ENCODE data around the gene BDKRB2. TPM values are rescaled to one million over a fixed set of nuclear protein-coding genes. Genes with fewer than 3 reads are reported as not detected.

Gene BDKRB2
- polyA plus RNA-seq, 1 donor from 2014 or later, result not detected

DNA sequence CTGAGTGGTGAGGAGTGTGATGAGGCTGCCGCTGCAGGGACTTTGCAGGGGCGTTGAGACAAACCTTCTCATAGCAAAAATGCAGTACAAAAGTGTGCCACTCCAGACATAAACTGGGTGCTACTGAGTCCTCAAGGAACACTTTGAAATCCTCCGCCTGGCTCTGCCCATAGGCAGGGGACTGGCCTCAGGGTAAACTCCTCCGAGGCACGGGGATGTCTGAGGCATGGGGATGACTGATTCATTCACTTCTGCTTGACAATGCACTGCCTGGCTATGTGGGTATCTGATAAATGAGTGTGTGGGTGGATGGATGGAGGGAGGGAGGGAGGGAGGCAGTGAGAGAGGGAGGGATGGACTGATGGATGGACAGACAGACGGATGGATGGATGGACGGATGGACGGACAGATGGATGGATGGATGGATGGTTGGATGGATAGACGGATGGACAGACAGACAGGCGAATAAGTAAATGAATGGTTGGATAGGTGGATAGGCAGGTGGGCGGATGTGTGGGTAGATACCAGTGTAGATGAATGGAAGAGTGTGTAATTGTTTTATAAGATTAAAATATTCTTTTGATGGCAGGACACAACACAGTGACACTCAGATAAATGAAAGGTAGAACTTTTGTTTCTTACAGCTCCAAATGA is 2.1 kb upstream of the BDKRB2 start:
- H3K36me3 Mint-ChIP-seq, result no peaks in the 10 kb centered on the region
- no peak overlapping the region for H3K27ac Mint-ChIP-seq
- H3K27me3 Mint-ChIP-seq, result peaks cover 18% of the 10 kb centered on the region
- no peak overlapping the region for H3K4me3 Mint-ChIP-seq
- peaks cover 0 to 11% (median 6%) of the 10 kb centered on the region in 3 donors for H3K4me1 Mint-ChIP-seq
- H3K9me3 Mint-ChIP-seq, result peaks cover 0 to 3% (median 0%) of the 10 kb centered on the region in 3 donors

DNA sequence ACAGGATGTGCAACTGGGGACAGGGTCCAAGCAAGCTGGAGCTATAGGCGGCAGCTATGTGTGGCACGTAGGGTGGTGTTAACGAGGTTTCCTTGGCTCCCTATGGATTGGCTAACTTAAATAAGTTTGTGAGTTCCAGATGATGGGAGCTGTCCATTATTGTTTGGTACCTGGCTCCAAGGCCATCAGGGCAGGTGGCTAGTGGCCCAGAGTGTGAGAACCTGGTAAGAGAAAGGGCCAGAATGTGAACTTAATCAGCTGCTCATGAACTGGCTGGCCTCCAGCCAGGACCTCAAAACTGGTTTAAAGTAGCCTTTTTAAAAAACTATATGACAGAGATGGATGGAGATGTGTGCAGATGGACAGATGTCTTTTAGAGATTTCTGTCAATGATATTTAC is 1.5 kb upstream of the BDKRB2 start:
- no peak overlapping the region for H3K27ac Mint-ChIP-seq
- no peak overlapping the region for H3K4me3 Mint-ChIP-seq
- H3K27me3 Mint-ChIP-seq, result peaks cover 18% of the 10 kb centered on the region
- H3K9me3 Mint-ChIP-seq, result peaks cover 0 to 4% (median 0%) of the 10 kb centered on the region in 3 donors
- H3K36me3 Mint-ChIP-seq, result no peaks in the 10 kb centered on the region
- H3K4me1 Mint-ChIP-seq, result peaks cover 0 to 11% (median 6%) of the 10 kb centered on the region in 3 donors

DNA sequence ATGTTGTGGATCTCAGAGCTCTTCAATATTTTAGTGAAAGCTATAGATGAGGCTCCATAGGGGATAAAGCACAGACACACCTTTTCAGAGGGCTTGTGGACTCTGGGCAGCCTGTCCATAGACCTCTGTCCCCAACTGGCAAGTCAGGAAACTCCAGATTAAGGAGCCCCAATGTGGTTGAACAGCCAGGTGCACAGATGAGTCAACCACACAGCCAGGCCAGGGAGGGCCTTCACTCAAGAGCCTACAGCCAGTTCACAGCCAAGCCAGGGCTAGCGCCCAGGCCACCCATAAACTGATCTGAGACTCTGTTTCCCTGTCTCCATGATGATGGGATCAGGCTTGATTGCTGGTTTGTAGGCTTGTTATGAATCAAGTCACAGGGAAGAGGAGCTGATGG is 1.0 kb upstream of the BDKRB2 start:
- Mint-ChIP-seq H3K36me3 (no peaks in the 10 kb centered on the region), H3K27me3 (peaks cover 16% of the 10 kb centered on the region), H3K9me3 (peaks cover 0 to 4% (median 0%) of the 10 kb centered on the region in 3 donors), H3K27ac (no peak overlapping the region), H3K4me1 (peaks cover 0 to 8% (median 4%) of the 10 kb centered on the region in 3 donors), H3K4me3 (no peak overlapping the region)

DNA sequence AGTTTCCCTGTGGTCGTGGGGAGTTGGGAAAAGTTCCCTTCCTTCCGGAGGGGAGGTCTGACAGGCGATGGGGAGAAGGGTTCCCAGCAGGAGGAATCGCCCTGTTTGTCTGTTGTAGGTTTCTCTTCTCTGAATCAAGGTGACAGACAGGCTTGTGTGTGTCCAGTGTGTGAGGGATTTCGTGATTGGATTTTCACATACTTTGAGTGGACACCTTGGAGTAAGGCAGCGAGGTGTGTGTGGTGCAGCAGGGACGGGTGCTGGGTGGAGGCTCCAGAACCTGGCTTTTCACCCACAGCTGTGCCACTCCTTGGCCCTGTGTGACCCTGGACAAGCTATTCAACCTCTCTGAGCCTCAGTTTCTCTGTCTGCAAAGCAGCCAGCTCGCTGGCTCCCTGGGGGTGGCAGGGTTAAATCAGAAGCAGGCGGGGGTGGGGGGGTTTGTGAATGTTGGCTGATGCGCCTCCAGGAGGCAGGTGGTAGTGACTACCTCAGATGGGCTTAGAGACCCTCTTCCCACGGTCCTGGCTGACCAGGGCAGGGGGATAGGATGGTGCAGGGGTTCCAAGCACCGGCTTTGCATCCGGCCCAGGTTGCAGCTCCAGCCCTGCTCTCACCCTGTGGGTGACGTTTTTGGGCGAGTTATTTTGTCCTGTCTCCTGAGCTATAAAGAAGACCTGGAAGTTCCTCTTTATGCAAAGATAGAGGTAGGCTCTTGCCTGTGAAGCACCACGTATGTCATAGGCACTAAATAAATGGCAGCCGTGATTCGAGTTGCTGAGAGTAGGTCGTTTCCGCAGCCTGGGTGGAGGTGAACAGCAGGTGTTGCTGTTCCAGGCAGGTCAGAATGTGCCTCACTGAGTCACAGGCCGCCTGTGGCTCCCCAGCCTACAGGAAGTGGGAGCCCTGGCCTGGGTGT is 679 bp downstream of the BDKRB2 start:
- Mint-ChIP-seq H3K27me3 (peaks cover 16% of the 10 kb centered on the region), H3K9me3 (peaks cover 0 to 4% (median 0%) of the 10 kb centered on the region in 3 donors), H3K4me3 (peak overlapping the region in 1 of 4 donors; percentile 28), H3K4me1 (peaks cover 0 to 5% (median 4%) of the 10 kb centered on the region in 3 donors), H3K27ac (no peak overlapping the region), H3K36me3 (peaks cover 1% of the 10 kb centered on the region)

DNA sequence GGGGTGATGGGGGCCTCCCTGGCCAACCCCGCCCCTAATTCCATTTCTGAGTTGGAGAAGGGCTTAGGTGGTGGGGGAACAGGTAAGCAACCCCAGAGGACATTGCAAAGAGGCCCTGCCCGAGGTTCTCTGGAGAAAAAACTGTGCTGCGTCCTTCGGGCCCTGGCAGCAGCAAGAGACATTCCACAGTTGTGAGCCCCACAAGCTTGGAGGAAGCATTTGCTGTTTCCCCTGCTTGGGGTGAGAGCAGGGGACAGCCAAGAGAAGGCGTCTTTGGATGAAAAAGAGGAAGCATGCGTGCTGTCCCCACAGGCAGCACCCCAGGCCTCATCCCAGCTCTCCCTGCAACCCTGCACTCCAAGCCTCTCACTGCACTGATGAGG is 1.3 kb downstream of the BDKRB2 start:
- Mint-ChIP-seq H3K27me3 (peaks cover 16% of the 10 kb centered on the region), H3K4me3 (no peak overlapping the region), H3K4me1 (peaks cover 0 to 5% (median 4%) of the 10 kb centered on the region in 3 donors), H3K27ac (no peak overlapping the region), H3K36me3 (peaks cover 1% of the 10 kb centered on the region), H3K9me3 (peaks cover 0 to 4% (median 0%) of the 10 kb centered on the region in 3 donors)

DNA sequence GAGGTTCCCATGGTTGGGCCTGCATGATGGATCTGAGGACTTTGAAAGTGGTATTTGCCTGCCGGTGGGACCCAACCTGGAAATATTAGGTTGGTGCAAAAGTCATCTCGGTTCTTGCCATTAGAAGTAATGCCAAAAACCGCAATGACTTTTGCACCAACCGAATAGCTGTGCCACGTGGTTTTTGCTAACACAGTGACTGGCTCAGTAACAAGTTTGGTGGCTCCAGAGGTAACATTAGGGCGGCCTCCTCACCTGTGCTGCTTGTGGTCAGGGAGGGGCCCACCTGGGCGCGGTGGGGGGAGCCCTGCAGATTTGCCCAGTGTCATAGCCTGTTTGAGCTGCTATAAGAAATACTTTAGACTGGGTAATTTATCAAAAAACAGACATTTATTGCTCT is 1.8 kb downstream of the BDKRB2 start:
- Mint-ChIP-seq H3K4me3 (no peak overlapping the region), H3K27ac (no peak overlapping the region), H3K36me3 (peaks cover 1% of the 10 kb centered on the region), H3K4me1 (peaks cover 0 to 5% (median 4%) of the 10 kb centered on the region in 3 donors), H3K9me3 (peaks cover 0 to 4% (median 0%) of the 10 kb centered on the region in 3 donors), H3K27me3 (peaks cover 16% of the 10 kb centered on the region)

DNA sequence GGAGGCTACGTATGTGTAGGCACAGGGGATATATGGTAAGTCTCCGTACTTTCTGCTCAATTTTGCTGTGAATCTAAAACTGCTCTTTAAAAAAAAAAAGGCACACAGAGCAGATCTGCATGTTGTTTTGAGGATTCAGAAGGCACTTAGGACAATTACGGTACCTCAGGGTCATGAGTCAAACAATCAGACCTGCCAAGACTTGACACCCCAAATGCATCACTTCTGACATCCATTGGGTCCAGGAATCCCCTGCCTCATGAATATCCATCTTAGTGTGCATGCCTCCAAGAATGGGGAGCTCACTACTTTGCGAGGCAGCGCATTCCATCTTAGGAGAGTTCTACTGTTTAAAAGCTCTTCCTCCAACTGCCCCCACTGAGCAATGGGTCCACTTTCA is 3.0 kb downstream of the BDKRB2 start:
- H3K27me3 Mint-ChIP-seq, result peaks cover 16% of the 10 kb centered on the region
- peaks cover 0 to 5% (median 1%) of the 10 kb centered on the region in 3 donors for H3K4me1 Mint-ChIP-seq
- no peak overlapping the region for H3K27ac Mint-ChIP-seq

DNA sequence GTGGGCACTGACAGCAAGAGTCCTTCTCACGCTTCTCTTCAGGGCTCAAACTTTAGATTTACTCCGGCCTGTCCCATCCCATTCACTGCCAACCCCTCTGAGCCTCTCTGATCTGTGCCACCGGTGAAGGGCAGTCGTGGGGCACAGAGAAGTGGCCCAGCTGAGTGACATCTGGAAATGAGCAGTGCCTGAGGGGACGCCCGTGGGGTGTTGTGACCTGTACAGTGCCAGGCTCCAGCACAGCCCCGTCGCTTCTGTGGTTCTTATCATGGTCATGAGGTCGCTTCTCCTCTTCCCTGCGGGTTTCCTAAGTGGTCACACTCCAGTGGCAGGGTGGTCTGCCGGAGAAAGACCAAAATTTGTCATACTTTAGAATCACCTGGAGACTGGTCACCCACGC is 4.1 kb downstream of the BDKRB2 start:
- H3K9me3 Mint-ChIP-seq, result peaks cover 0 to 4% (median 2%) of the 10 kb centered on the region in 3 donors
- no peak overlapping the region for H3K4me3 Mint-ChIP-seq
- H3K27me3 Mint-ChIP-seq, result peaks cover 11% of the 10 kb centered on the region
- H3K4me1 Mint-ChIP-seq, result peaks cover 0 to 5% (median 1%) of the 10 kb centered on the region in 3 donors
- no peak overlapping the region for H3K27ac Mint-ChIP-seq
- H3K36me3 Mint-ChIP-seq, result peaks cover 1% of the 10 kb centered on the region

More for the DNA sequence above, 3.0 kb downstream of the BDKRB2 start:
- H3K36me3 Mint-ChIP-seq, result peaks cover 1% of the 10 kb centered on the region
- H3K9me3 Mint-ChIP-seq, result peaks cover 0 to 4% (median 2%) of the 10 kb centered on the region in 3 donors
- no peak overlapping the region for H3K4me3 Mint-ChIP-seq

DNA sequence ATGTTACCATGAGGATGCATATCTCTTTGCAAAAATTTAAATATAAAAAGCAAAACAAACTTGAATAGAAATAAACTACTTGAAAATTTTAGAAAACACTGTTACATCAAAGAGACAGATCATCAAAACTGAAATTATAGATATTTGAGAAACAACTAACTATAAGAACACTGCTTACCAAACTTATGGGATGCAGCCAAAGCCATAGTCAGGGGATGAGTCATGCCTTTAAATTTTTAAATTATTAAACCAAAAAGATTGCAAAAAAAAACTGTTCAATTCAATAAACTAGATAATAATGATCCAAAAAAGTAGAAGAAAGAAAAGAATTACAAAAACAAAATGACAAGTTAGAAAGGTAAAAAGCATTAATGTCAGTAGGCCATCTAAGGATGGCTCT is 7.5 kb downstream of the BDKRB2 start:
- Mint-ChIP-seq H3K27ac (no peak overlapping the region), H3K9me3 (peaks cover 0 to 4% (median 2%) of the 10 kb centered on the region in 3 donors), H3K36me3 (peaks cover 1% of the 10 kb centered on the region), H3K27me3 (peaks cover 2% of the 10 kb centered on the region), H3K4me1 (peaks cover 0 to 1% (median 0%) of the 10 kb centered on the region in 3 donors), H3K4me3 (no peak overlapping the region)

DNA sequence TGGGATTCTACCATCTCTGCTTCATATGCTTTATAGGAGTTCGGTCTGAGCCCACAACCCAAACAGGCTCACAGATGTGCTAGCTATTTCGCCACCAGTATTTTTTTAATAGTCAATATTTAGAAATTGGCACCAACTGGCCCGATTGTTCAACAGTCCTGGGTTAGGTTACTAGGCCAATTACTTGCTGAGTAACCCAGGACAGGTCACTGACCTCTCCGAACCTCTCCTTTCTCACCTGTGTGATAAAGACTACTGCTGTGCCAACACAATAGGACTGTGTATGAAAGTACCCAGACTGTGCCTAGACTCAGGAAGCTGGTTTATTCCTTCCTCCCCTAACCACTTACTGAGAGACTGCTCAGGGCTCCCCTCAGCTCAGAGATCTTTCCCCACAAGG is 8.3 kb downstream of the BDKRB2 start:
- H3K9me3 Mint-ChIP-seq, result peaks cover 0 to 2% (median 0%) of the 10 kb centered on the region in 3 donors
- H3K4me3 Mint-ChIP-seq, result no peak overlapping the region
- H3K27me3 Mint-ChIP-seq, result no peaks in the 10 kb centered on the region
- no peak overlapping the region for H3K27ac Mint-ChIP-seq
- no peaks in the 10 kb centered on the region for H3K4me1 Mint-ChIP-seq
- peaks cover 1% of the 10 kb centered on the region for H3K36me3 Mint-ChIP-seq

DNA sequence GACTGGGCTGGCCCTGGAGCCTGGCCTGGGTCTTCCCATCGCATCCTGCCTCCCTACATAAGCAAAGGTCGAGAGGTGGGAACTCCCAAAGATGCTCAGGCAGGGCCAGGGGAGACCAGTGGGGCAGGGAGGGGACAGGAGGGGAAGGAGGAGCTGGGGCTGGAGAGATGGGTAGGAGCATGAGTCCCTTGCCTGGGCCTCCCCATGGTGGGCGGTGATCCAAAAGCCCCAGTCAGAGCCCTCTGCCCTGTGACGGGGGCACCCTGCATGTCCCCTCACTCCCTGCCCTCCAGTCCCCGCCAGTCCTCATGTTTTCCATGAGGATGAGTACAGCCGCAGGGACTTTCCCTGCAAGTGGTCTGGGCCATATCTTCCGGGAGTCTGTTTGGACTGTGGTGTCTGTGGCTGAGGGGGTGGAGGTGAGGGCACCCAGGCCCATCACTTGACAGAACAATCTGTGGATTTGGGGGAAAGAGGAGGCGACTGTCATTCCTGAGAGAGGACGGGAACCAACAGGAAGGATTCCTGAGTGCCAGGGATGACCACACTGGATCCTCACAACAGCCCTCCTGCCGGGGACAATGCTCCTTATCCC is 9.3 kb downstream of the BDKRB2 start:
- no peaks in the 10 kb centered on the region for H3K4me1 Mint-ChIP-seq

DNA sequence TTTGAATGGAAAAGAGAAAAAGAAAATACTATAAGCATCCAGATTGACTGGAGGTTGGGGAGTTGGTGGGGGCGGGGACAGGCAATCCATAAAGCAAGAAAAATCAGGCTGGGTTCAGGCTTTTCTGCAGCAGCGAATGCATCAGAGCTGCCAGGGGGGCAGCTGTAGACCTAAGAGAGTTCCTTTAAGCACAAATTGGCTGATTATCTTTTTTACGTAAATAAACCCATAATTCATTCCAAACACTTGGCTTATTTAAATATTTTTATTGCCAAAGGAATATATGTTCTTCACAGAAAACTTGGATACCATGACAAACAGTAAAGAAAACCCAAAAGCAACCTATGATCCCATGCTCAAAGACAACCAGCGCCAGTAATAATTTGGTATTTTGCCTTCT is 10.2 kb downstream of the BDKRB2 start:
- H3K9me3 Mint-ChIP-seq, result peaks cover 0 to 2% (median 0%) of the 10 kb centered on the region in 3 donors
- H3K27me3 Mint-ChIP-seq, result no peaks in the 10 kb centered on the region
- H3K27ac Mint-ChIP-seq, result no peak overlapping the region
- no peaks in the 10 kb centered on the region for H3K36me3 Mint-ChIP-seq
- H3K4me1 Mint-ChIP-seq, result no peaks in the 10 kb centered on the region
- H3K4me3 Mint-ChIP-seq, result no peak overlapping the region

More for the DNA sequence above, 9.3 kb downstream of the BDKRB2 start:
- Mint-ChIP-seq H3K4me3 (no peak overlapping the region), H3K36me3 (peaks cover 1% of the 10 kb centered on the region), H3K27ac (no peak overlapping the region), H3K27me3 (no peaks in the 10 kb centered on the region), H3K9me3 (peaks cover 0 to 2% (median 0%) of the 10 kb centered on the region in 3 donors)

DNA sequence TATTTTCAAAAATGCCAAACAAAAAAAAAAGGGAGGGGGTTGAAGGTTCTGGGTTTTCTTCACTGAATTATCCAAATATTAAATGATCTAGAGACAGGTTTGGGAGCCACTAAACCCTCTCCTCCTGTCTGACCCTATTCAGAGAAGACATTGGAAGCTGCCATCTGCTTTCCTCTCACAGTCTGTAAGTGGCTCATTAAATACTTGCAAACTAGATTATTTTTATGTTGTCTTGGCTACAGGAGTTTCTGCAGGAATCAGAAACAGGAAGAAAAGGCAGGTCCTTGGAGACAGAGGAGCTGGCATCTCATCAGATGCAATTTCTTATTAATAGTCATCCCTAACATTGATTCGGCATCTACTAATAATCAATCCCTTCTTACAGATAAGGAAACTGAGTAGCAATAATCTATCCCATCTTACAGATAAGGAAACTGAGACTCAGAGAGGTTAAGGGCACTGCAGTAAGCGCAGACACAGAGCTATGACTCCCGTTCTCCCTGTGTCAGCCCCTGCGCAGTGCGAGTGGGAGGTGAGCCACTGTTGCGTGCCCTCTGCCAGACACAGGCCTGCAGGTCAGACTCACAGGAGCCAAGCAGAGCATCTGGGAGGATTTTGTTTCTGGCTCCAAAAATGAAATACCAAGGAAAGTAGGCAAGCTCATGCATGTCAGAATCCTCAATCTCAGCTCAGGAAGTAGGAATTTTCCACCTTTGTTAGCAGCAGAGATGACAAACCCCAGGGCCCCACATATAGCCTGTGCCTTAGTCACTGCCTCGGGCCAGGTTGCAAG is 11.0 kb downstream of the BDKRB2 start:
- Mint-ChIP-seq H3K4me1 (no peaks in the 10 kb centered on the region), H3K4me3 (no peak overlapping the region), H3K9me3 (peaks cover 0 to 2% (median 0%) of the 10 kb centered on the region in 3 donors), H3K36me3 (no peaks in the 10 kb centered on the region), H3K27ac (no peak overlapping the region), H3K27me3 (peaks cover 2% of the 10 kb centered on the region)

DNA sequence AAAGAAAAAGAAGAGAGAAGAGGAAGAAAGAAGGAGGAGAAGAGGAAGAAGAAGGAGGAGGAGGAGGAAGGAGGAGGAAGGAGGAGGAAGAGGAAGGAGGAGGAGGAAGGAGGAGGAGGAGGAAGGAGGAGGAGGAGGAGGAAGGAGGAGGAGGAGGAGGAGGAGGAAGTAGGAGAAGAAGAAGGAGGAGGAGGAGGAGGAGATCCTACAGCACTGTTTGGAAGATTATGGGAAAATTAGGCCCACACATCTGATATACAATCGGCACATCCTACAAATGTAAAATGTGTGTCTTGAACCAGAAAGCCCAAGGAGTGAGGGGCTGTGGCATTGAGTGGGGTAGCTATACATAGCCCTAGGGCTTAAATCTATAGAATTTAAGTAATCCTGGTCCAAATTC is 12.0 kb downstream of the BDKRB2 start:
- Mint-ChIP-seq H3K4me3 (no peak overlapping the region), H3K27me3 (peaks cover 2% of the 10 kb centered on the region), H3K36me3 (no peaks in the 10 kb centered on the region), H3K9me3 (peaks cover 0 to 2% (median 0%) of the 10 kb centered on the region in 3 donors), H3K4me1 (no peaks in the 10 kb centered on the region), H3K27ac (no peak overlapping the region)

All from IgD-negative memory B cell (primary cell).